Activated CD8-positive, alpha-beta memory T cell treated with anti-CD3 and anti-CD28 coated beads for 36 hours (primary cell): ENCODE results near the gene SPEM2. TPM values are rescaled to one million over a fixed set of nuclear protein-coding genes. Genes with fewer than 3 reads are reported as not detected.

Experiments
- CTCF ChIA-PET: fragments of 350-600 bp; sonication (Branson Sonifier 250); formaldehyde crosslinking; loops from one replicate; lab custom pipeline; 2021; ENCODE audit warnings: antibody characterized with exemption; lab: Charles Lee
- POLR2A ChIA-PET: fragments of 350-600 bp; sonication (Branson Sonifier 250); formaldehyde crosslinking; loops from one replicate; lab custom pipeline; 2021; ENCODE audit warnings: antibody characterized with exemption; lab: Charles Lee
- total RNA-seq, 2 experiments: library from RNA; stranded (reverse); gene quantifications; one replicate each; pipeline ENCODE4 v1.2.3, GENCODE V29; 2021

Gene SPEM2
- total RNA-seq, 2 experiments from 2014 or later, result not detected

DNA sequence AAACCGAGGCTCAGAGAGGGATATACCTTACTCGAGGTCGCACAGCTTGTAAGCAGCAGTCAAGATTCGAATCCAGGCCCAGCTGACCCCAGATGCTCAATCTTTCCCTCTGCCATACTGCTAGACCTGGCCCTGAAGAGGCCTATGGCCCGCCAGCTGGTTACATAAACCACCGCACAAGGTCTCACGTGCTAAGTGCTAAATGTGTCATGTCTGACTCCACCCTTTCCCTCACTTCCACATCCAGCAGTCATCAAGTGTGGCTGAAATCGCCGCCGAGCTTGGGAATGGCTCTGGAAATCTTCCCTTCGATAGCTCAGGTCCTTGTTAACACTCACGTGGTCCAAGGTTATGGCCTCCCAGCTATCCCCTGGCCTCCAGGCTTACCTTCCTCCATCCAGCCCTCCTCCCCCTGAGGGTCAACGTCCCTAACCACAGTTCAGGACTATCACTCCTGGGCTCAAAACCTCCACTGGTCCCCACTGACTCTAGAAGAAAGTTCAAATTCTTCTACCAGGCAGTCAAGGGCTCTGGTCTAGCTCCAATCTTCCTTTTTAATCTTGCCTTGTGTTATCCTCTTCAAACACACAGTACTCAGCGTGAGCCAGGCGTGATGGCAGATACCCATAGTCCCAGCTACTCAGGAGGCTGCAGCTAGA, 50.5 kb downstream of the SPEM2 start:
- CTCF ChIA-PET, result interaction anchor here (1.2 to 1.4 kb wide), 2 partner anchors 9 to 39 kb away, joined by 4 to 7 read pairs; no protein-coding TSS in a partner anchor

DNA sequence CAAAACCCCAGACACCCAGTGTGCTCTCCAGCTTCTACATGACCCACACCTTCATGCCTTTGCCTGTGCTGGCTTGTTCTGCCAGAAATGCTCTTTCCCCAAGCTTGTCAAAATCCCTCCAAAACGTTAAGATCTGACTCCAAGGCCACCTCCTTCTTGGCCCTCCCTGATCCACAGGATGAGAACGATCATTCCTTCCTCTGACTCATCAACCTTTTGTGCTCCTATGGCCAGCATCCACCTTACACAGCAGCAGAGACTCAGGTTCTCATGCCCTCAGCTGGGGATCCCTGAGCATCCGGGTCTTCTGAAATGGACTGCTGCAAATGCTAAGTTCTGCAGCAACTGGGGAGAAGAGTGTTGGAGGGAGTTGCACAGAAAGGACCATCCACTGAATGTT, 51.1 kb downstream of the SPEM2 start:
- CTCF ChIA-PET, result interaction anchor here (1.2 to 3.0 kb wide), 3 partner anchors 10 to 40 kb away, joined by 4 to 11 read pairs (median 7); no protein-coding TSS in a partner anchor
- POLR2A ChIA-PET, result interaction anchor here (1.0 to 1.2 kb wide), 3 partner anchors 9 to 35 kb away, joined by 3 to 5 read pairs (median 4); no protein-coding TSS in a partner anchor

More for the DNA sequence above, 50.5 kb downstream of the SPEM2 start:
- POLR2A ChIA-PET, result interaction anchor here (1.0 to 1.2 kb wide), 3 partner anchors 9 to 35 kb away, joined by 3 to 5 read pairs (median 4); no protein-coding TSS in a partner anchor

DNA sequence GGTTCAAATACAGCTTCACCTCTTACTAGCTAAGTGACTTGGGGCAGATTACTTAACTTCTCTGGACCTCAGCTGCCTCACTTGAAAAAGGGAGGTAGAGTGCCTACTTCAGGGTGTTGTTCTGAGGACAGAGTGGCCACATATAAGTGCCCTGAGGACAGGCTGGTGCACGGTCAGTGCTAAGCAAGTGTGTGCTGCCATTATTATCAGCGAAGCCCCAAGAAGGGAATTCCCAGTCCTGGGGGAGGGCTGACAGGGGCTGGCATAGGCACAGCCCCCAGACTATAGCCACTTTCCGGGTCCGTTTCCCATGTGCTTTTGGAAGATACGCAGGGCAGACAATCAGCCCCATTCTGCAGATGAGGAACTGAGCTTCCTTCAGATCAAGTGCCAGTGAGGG, 51.5 kb downstream of the SPEM2 start:
- CTCF ChIA-PET, result interaction anchor here (3.0 kb wide), 1 partner anchor 40 kb away, joined by 11 read pairs; no protein-coding TSS in a partner anchor
- POLR2A ChIA-PET, result interaction anchor here (1.1 to 1.2 kb wide), 2 partner anchors 28 to 36 kb away, joined by 4 to 5 read pairs; no protein-coding TSS in a partner anchor

Other genes starting within 250 kb of the SPEM2 start
- gene ASGR1, start 246.2 kb upstream of the SPEM2 start, total RNA-seq, result 1 to 10 TPM in 1 of 2 experiments, under 1 TPM in 1; 0.65 to 1.3 TPM
- 1 to 10 TPM; 4.5 to 4.6 TPM for gene DLG4, start 205.8 kb upstream of the SPEM2 start, total RNA-seq
- gene ACADVL, start 205.7 kb upstream of the SPEM2 start, total RNA-seq, result 100 to 1,000 TPM; 254 to 269 TPM
- 10 to 100 TPM; 64.4 to 68.9 TPM for gene DVL2, start 191.1 kb upstream of the SPEM2 start, total RNA-seq
- 10 to 100 TPM; 40.7 to 43.7 TPM for gene PHF23, start 186.2 kb upstream of the SPEM2 start, total RNA-seq
- 100 to 1,000 TPM; 131 to 135 TPM for gene GABARAP, start 183.2 kb upstream of the SPEM2 start, total RNA-seq
- 100 to 1,000 TPM; 202 to 207 TPM for gene CTDNEP1, start 173.9 kb upstream of the SPEM2 start, total RNA-seq
- gene ELP5, start 173.4 kb upstream of the SPEM2 start, total RNA-seq, result 100 to 1,000 TPM; 107 to 110 TPM
- gene CLDN7, start 163.1 kb upstream of the SPEM2 start, total RNA-seq, result 1 to 10 TPM; 1.2 to 1.5 TPM
- under 1 TPM; 0.11 to 0.34 TPM for gene SLC2A4, start 143.9 kb upstream of the SPEM2 start, total RNA-seq
- gene YBX2, start 131.0 kb upstream of the SPEM2 start, total RNA-seq, result under 1 TPM; 0.10 to 0.55 TPM
- 1,000 to 10,000 TPM; 1,619 to 1,670 TPM for gene EIF5A, start 118.0 kb upstream of the SPEM2 start, total RNA-seq
- 10 to 100 TPM; 68.8 to 69.5 TPM for gene GPS2, start 110.3 kb upstream of the SPEM2 start, total RNA-seq
- gene NEURL4, start 96.3 kb upstream of the SPEM2 start, total RNA-seq, result 10 to 100 TPM; 59.2 to 59.4 TPM
- gene ACAP1, start 89.1 kb upstream of the SPEM2 start, total RNA-seq, result 100 to 1,000 TPM; 234 to 241 TPM
- 1 to 10 TPM; 6.4 to 7.2 TPM for gene KCTD11, start 73.5 kb upstream of the SPEM2 start, total RNA-seq
- not detected for gene TMEM95, start 70.5 kb upstream of the SPEM2 start, total RNA-seq
- gene TNK1, start 44.5 kb upstream of the SPEM2 start, total RNA-seq, result 1 to 10 TPM; 4.6 to 5.6 TPM
- gene PLSCR3, start 31.1 kb upstream of the SPEM2 start, total RNA-seq, result 10 to 100 TPM; 70.8 to 74.4 TPM
- 10 to 100 TPM; 50.1 to 51.6 TPM for gene TMEM256, start 21.5 kb upstream of the SPEM2 start, total RNA-seq
- gene NLGN2, start 17.8 kb upstream of the SPEM2 start, total RNA-seq, result 1 to 10 TPM; 6.6 to 7.9 TPM
- not detected for gene SPEM1, start 5.3 kb upstream of the SPEM2 start, total RNA-seq
- gene SPEM3, start 3.2 kb downstream of the SPEM2 start, total RNA-seq, result not detected
- 10 to 100 TPM; 11.2 to 12.6 TPM for gene TMEM102, start 9.8 kb downstream of the SPEM2 start, total RNA-seq
- 1 to 10 TPM; 2.0 to 2.1 TPM for gene FGF11, start 13.9 kb downstream of the SPEM2 start, total RNA-seq
- gene CHRNB1, start 19.4 kb downstream of the SPEM2 start, total RNA-seq, result 1 to 10 TPM; 7.2 to 7.8 TPM
- 10 to 100 TPM; 17.6 to 17.7 TPM for gene ZBTB4, start 54.0 kb downstream of the SPEM2 start, total RNA-seq
- gene SLC35G6, start 55.8 kb downstream of the SPEM2 start, total RNA-seq, result not detected
- 100 to 1,000 TPM; 195 to 198 TPM for gene POLR2A, start 58.8 kb downstream of the SPEM2 start, total RNA-seq
- 10 to 100 TPM; 13.3 to 14.4 TPM for gene TNFSF12, start 123.4 kb downstream of the SPEM2 start, total RNA-seq
- gene TNFSF13, start 133.1 kb downstream of the SPEM2 start, total RNA-seq, result 1 to 10 TPM; 1.0 to 1.1 TPM
- gene SENP3, start 136.3 kb downstream of the SPEM2 start, total RNA-seq, result 100 to 1,000 TPM; 112 to 116 TPM
- gene CD68, start 154.0 kb downstream of the SPEM2 start, total RNA-seq, result 1 to 10 TPM; 7.4 to 8.9 TPM
- gene MPDU1, start 158.2 kb downstream of the SPEM2 start, total RNA-seq, result 100 to 1,000 TPM; 105 to 106 TPM
- gene SOX15, start 164.5 kb downstream of the SPEM2 start, total RNA-seq, result under 1 TPM; 0.13 to 0.25 TPM
- 10 to 100 TPM; 46.4 to 47.2 TPM for gene FXR2, start 189.3 kb downstream of the SPEM2 start, total RNA-seq
- 10 to 100 TPM; 19.2 to 20.0 TPM for gene SAT2, start 202.2 kb downstream of the SPEM2 start, total RNA-seq
- gene SHBG, start 204.5 kb downstream of the SPEM2 start, total RNA-seq, result not detected
- under 1 TPM; 0.21 to 0.25 TPM for gene ATP1B2, start 225.3 kb downstream of the SPEM2 start, total RNA-seq